ENCODE data around the gene CMBL.

The CMBL gene

GRCh38 chr5:10310066-10310779, 2.5 kb upstream of the CMBL start:
- peak; percentile 28 for DNase-seq (ENCODE audit: low read depth)

- DNase-seq (ENCODE audit: low read depth): no peak
These were observed 1.1 kb upstream of the CMBL start for GRCh38 chr5:10308844-10309243.

GRCh38 chr5:10306806-10307205, 896 bp downstream of the CMBL start:
- no peak for DNase-seq (ENCODE audit: low read depth)

DNA sequence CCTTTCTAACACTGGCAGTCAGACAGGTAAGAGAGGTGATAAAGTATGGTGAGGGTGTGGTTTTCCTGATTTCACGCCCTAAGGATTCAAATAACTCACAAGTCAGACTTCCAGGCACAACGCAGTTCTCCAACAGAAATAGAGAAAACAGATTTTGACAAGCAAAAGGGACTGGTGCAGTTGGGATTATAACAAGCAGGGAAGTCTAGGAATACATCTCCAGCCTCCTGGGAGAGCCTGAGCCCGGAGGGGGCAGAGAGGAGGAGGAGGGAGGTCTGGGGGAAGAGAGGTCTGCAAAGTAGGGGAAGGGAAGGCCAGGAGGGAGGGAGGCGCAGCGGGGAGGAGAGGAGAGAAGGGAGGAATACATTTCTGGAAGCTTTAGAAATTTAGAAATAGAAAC, 1.6 kb downstream of the CMBL start:
- DNase-seq (ENCODE audit: low read depth): no peak

DNA sequence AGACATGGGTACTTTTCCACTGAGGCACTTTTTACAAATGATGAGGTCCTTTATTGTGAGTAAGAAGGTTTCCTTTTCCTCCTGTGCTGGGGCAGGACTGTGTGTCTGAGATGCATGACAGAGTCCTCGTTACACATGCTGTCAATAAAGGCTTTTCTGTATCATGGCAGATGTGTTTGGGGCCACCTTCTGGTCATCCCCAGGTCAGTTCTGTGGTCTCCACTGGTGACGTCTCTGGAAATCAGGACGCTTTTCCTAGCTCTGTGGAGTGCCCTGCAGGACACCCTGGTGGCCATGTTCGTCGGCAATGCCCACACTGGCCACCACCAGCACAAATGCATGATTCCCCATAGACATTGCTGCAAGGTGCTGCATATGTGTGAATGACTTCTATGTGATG, 2.8 kb downstream of the CMBL start:
- DNase-seq (ENCODE audit: low read depth): no peak

DNA sequence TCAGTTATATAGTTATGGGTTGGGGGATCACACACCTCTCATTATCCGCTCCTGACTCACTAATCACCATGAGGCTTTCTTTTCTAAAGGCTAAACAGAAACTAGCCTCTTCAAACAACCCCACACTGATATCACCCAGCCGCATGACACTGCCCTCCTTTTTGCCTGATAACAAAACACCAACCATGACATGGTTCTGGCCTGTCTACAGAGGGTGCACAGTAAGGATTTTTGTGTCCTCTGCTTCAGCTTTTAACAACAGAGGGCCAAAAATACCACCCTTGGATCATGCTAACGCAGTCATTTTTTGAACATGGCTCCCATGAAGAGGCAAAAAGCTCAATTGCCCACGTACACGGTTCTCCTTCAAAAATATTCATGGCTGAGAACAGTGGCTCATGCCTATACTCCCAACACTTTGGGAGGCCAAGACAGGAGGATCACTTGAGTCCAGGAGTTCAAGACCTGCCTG, 4.0 kb downstream of the CMBL start:
- DNase-seq (ENCODE audit: low read depth): no peak

DNA sequence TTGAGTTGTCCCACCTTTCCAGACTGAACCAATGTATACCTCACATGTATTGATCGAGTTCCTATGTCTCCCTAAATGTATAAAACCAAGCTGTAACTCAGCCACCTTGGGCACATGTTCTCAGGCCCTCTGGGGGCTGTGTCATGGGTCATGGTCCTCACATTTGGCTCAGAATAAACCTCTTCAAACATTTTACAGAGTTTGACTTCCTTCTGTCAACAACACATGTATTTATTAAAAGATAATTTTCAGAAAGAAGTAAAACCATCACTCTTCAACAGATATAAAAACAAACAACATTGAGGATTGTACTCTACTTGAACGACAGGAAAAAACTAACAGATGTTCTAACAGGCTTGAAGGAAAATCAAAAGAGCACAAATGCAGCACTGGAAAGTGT, 4.5 kb downstream of the CMBL start:
- DNase-seq (ENCODE audit: low read depth): no peak

- DNase-seq (ENCODE audit: low read depth): peak; percentile 50
These were observed 5.7 kb downstream of the CMBL start for GRCh38 chr5:10301842-10302610.

GRCh38 chr5:10301266-10301665, 6.4 kb downstream of the CMBL start:
- no peak for DNase-seq (ENCODE audit: low read depth)

DNA sequence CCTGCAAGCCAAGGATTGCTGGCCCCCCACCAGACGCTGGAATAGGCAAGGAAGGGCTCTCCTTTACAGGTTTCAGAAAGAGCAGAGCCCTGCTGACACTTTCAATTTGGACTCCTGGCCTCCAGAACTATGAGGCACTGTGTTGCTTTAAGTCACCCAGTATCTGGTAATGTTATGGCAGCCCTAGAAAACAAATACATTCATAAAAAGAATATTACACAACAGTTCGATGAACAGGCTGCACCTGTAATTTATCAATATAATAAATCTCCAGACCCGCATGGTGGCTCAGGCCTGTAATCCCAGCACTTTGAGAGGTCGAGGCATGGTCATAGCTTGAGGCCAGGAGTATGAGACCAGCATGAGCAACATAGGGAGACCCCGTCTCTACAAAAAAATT, 7.5 kb downstream of the CMBL start:
- no peak for DNase-seq (ENCODE audit: low read depth)

DNA sequence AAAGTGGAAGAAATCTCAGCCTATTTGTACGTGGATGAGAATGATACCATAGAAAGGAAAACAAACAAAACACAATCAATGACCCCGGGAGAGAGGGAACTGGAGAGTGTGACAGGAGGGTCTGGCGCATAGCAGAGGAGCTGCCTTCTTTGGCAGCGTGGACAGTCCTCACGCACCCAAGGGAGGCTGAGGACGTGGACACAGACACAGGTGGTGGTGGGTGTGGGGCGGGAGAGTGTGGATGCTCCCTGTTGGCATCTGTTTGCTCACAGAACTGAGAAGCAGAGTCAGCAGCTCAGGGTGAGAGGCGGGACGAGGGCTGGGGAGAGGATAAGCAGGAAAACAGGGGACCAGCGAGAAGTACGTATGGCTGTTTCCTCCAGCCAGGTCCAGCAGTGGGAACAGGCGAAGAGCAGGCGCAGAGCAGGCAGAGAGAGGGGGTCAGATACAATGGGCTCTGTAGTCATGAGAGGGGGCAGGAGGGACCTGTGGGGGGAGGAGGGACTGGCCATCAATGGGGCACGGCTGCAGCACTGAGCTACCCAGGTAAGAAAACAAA, 10.0 kb downstream of the CMBL start:
- no peak for DNase-seq (ENCODE audit: low read depth)

DNA sequence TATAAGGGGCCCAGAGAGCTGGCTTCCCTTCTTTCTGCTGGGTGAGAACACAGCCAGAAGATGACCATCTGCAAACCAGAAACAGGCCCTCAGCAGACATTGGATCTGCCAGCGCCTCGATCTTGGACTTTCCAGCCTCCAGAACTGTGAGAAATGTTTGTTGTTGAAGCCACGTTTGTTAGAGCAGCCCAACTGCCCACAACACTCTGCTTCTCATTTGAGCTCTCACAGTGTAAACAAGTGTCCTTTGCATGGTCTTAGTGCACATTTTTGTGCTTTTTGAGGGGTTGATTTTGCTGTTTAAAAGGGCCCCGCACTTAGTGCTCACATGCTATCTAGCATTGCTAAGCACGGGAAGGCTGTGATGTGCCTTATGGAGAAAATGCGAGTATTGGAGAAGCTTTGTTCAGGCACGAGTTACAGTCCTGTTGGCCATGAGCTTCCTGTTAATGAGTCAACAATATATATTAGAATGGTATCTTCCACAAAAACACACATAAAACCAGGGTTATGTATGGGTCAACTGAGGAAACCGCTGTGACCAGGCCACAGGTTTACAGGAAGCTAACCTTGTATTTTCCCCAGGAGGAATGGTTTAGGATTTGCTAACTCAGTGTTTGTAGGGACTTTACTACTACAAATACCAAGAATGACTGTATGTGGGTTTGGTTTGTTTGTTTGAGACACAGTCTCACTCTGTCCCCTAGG, 11.9 kb downstream of the CMBL start:
- no peak for DNase-seq (ENCODE audit: low read depth)

- no peak for DNase-seq (ENCODE audit: low read depth)
These were observed 13.6 kb downstream of the CMBL start for GRCh38 chr5:10293907-10294662.

- DNase-seq (ENCODE audit: low read depth): no peak
These were observed 15.9 kb downstream of the CMBL start for GRCh38 chr5:10291692-10292339.

GRCh38 chr5:10290438-10290837, 17.3 kb downstream of the CMBL start:
- DNase-seq (ENCODE audit: low read depth): no peak

DNA sequence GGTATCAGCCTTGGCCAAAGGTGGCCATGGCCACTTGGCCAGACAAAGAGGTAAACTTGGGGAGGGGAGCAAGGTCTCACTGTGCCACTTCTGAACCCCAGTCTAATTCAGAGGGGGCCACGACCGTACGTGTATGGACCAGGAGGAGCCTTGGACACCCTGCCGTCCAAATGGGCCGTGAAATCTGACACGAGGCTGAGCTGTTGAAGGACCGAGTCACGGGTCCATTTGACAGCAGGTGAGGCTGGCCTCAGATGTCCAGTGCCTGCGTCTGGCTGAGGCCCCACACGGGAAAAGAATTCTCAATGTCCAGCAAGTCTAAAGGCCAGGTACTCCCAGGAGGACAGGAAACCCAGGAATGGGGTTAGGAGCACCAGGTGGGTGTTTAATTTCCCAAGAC, 17.7 kb downstream of the CMBL start:
- no peak for DNase-seq (ENCODE audit: low read depth)

DNA sequence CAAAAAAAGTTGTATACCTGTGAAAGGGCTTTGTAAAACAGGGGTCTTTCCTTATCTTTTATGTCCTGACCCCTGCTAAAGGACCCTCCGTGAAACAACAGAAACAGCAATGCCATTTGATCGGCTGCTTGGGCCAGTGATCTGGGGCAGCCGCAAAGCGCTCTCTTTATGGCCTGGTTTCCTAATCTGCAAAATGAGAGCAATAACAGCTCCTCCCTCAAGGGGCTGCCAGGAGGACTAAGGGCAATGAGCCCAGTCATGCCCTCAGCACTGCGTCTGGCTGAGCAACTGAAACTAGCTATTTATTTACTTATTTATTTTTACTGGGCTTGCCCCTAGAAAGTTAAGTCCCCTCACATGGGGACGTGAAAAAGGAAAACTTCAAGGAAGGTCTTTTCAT, 18.3 kb downstream of the CMBL start:
- no peak for DNase-seq (ENCODE audit: low read depth)

GRCh38 chr5:10288592-10289219, 19.0 kb downstream of the CMBL start:
- no peak for DNase-seq (ENCODE audit: low read depth)

DNA sequence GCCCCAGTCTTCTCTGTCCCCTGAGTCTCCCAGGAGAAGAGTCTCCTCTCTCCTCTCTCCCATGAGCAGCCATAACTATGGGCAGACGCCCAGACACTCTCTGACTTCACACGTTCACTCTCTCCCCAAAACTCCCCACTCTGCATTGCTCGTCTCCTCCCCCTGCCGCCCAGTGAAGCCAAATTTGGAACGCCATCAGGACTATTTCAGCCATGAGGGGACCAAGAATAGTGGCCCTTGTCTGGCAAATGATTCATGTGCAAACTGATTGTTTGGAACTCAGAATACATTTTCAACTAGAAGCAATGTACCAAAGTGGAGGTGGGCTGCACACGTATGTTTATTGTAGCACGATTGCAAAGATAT, 20.9 kb downstream of the CMBL start:
- no peak for DNase-seq (ENCODE audit: low read depth)

DNA sequence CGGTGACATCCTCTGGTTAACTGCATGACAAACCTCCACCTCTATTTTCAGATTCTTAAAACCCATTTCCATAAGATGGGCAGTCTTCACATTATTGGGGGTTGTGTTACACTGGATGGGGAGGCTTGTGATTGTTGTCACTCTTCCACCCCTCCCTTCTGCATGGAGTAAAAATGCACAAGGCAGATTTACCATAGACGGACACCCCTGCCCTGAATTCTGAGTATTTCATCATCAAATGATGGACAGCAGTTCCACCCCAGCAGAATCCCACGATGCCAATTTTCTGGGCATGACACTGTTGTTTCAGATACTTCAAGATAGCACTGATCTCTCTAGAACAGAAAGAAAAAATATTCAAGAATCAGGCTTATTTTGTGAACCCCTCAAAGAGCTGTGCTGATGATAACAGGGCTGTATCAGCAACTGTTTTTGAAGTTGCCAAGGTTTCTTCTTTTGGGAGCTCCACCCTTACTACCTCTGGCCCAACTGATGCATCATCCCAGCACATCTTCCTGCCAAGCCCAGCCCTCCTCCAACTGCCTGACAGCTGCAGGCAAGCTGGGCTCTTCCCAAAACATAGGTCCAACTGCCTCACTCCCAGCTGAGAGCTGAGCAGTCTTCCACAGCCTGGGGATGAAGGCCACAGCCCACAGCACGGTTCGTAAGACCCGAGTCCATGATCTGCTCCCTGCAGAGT, 21.4 kb downstream of the CMBL start:
- no peak for DNase-seq (ENCODE audit: low read depth)
